Lower lobe of right lung (tissue), 2 donors: ENCODE results near the gene MLLT6. TPM values are rescaled to one million over a fixed set of nuclear protein-coding genes. Genes with fewer than 3 reads are reported as not detected.

Experiments
- ATAC-seq, 2 donors: fragments of 200-7000 bp; cut with Tn5 transposase; one replicate each; pipeline ENCODE4 v1.9.1; 2020 to 2022; ENCODE audit warnings: mild to moderate bottlenecking in 2 of 2, moderate library complexity in 2 of 2
- DNase-seq: peaks from one replicate; pipeline ENCODE4 v3.0.0-alpha.2; 2020
- H3K27ac ChIP-seq: fragments of 200-600 bp; one replicate; pipeline ENCODE4 v1.8.0; 2022
- H3K27me3 ChIP-seq: fragments of 200-600 bp; one replicate; pipeline ENCODE4 v1.8.0; 2022; ENCODE audit warnings: low read depth
- H3K36me3 ChIP-seq: fragments of 200-600 bp; one replicate; pipeline ENCODE4 v1.8.0; 2022; ENCODE audit warnings: mild to moderate bottlenecking
- H3K4me1 ChIP-seq: fragments of 200-600 bp; one replicate; pipeline ENCODE4 v1.8.0; 2022
- H3K4me3 ChIP-seq: fragments of 200-600 bp; one replicate; pipeline ENCODE4 v1.8.0; 2022; ENCODE audit warnings: mild to moderate bottlenecking
- H3K9me3 ChIP-seq: fragments of 200-600 bp; one replicate; pipeline ENCODE4 v1.8.0; 2022
- intact Hi-C: fragments of 100-400 bp; cut with DNase I; formaldehyde crosslinking; loops from one replicate; pipeline ENCODE4 v1.11.0; 2022
- total RNA-seq: library from RNA; stranded (reverse); fragmentation: NEBNext Ultra II Directional; extraction: Animal tissue kit (Norgen Biotek cat#: 25700); gene quantifications from one replicate; pipeline ENCODE4 v1.2.1, GENCODE V29; 2021
- TF ChIP-seq, protein P1 (sequence below): fragments of 200-600 bp; IDR thresholded peaks from one replicate; pipeline ENCODE4 v1.8.0; 2022; ENCODE audit warnings: antibody characterized with exemption, mild to moderate bottlenecking
- donor health status: DM: no; HTN: yes; CAD: no; lungs with severe emphysema.

MLLT6 gene
- total RNA-seq, 1 donor from 2014 or later, result 135 TPM

- Histone ChIP-seq H3K27ac (peak overlapping the region; percentile 89), H3K27me3 (peaks cover 7% of the 10 kb centered on the region), H3K4me3 (peak overlapping the region; percentile 95), H3K36me3 (peaks cover 24% of the 10 kb centered on the region), H3K9me3 (no peaks in the 10 kb centered on the region), H3K4me1 (peaks cover 63% of the 10 kb centered on the region)
- DNase-seq (no peak), ATAC-seq (no peak)
- TF ChIP-seq, protein P1, sequence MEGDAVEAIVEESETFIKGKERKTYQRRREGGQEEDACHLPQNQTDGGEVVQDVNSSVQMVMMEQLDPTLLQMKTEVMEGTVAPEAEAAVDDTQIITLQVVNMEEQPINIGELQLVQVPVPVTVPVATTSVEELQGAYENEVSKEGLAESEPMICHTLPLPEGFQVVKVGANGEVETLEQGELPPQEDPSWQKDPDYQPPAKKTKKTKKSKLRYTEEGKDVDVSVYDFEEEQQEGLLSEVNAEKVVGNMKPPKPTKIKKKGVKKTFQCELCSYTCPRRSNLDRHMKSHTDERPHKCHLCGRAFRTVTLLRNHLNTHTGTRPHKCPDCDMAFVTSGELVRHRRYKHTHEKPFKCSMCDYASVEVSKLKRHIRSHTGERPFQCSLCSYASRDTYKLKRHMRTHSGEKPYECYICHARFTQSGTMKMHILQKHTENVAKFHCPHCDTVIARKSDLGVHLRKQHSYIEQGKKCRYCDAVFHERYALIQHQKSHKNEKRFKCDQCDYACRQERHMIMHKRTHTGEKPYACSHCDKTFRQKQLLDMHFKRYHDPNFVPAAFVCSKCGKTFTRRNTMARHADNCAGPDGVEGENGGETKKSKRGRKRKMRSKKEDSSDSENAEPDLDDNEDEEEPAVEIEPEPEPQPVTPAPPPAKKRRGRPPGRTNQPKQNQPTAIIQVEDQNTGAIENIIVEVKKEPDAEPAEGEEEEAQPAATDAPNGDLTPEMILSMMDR, result no peak
- intact Hi-C loops, result no loop called here
Observed at GRCh38 chr17:38751144-38751807, 46.2 kb downstream of the MLLT6 start.

GRCh38 chr17:38751808-38752307, 46.8 kb downstream of the MLLT6 start:
- ATAC-seq (peak; percentile 62 to 72), DNase-seq (peak; percentile 86)
- TF ChIP-seq, protein P1, result no peak
- Histone ChIP-seq H3K27me3 (peaks cover 7% of the 10 kb centered on the region), H3K4me3 (peak overlapping the region; percentile 95), H3K9me3 (no peaks in the 10 kb centered on the region), H3K36me3 (peaks cover 30% of the 10 kb centered on the region), H3K27ac (peak overlapping the region; percentile 89), H3K4me1 (peaks cover 57% of the 10 kb centered on the region)
- intact Hi-C loops, result no loop called here

DNA sequence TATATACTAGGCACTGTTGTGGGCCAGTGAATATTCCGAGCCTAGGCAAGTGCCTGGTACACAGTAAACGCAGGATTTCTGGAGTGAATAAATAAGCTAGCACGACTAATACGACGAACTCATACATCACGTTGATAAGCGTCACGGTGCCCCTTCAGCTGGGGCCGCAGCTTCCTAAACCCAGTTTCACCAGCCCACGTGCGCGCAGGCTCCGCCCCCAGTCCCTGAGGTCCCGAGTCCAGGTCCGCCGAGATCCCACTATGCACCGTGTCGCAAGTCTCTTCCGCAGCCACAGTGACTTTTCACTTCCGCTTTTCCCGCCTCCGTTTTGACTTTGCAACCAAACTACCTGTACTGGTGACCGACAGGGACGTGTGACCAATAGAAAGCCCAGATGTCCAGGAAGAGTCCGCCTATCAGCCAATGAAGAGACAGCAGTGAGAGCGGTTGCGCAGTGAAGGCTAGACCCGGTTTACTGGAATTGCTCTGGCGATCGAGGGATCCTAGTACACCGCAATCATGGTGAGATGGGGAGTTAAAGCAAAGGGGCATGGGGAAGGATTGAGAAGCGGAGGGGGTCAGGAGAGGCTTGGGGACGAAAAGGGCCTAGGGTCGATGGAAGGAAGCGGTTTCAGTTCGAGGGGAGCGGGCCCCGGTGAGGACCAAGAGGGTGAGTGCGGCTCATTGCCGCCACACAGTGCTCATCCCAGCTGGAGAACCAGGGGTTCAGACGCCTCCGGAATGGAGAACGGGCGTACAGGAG, 47.4 kb downstream of the MLLT6 start, which contains the start of gene PSMB3:
TSS of gene PSMB3 (plus strand) at position 434 of the 763 bp plus-strand sequence. CDS start at position 520, 86 bp downstream.
- Histone ChIP-seq H3K9me3 (no peaks in the 10 kb centered on the region), H3K4me3 (peak within 1 kb of the TSS; percentile 95), H3K27ac (peak within 1 kb of the TSS; percentile 89), H3K4me1 (peaks cover 51% of the 10 kb centered on the region), H3K36me3 (peaks cover 36% of the 10 kb centered on the region), H3K27me3 (peaks cover 2% of the 10 kb centered on the region)
- ATAC-seq (peak; percentile 90 to 91), DNase-seq (peak; percentile 98)
- TF ChIP-seq, protein P1, result no peak
- intact Hi-C loops, result no loop called here

DNA sequence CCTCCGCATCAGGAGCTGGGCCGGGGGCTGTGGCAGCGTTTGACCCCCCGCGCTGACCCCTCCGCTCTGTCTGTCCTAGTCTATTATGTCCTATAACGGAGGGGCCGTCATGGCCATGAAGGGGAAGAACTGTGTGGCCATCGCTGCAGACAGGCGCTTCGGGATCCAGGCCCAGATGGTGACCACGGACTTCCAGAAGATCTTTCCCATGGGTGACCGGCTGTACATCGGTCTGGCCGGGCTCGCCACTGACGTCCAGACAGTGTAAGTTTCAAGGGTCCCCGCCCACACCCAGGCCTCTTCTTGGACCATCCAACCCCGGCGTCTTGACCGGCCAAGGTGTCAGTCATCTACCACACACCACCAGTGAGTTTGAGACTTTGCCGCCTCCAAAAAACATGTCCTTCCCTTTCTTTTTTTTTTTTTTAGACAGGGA, 48.0 kb downstream of the MLLT6 start:
- H3K27me3 ChIP-seq, result no peaks in the 10 kb centered on the region
- TF ChIP-seq, protein P1, result no peak
- ATAC-seq (no peak), DNase-seq (no peak)
- peaks cover 42% of the 10 kb centered on the region for H3K36me3 ChIP-seq
- no peaks in the 10 kb centered on the region for H3K9me3 ChIP-seq
- intact Hi-C loops, result no loop called here
- H3K4me1 ChIP-seq, result peaks cover 49% of the 10 kb centered on the region
- peak overlapping the region; percentile 95 for H3K4me3 ChIP-seq
- peak overlapping the region; percentile 89 for H3K27ac ChIP-seq

DNA sequence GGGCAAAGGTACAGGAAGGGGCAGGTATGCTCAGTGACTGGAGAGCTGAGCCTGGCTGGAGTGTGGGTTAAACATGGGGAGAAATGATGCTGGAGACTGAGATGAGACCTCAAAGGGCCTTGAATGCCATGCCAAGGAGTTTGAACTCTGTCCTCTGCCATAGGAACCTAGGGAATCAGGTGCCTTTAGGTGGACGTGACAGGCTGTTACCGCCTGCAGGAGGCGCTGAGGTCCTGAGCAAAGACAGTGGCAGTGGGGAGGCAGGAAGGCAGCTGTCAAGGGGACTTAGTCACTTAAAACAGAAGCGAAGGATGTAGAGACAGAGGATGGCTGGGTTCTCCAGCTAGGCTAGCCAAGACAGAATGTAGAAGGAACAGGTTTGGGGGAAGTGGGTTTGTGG, 56.5 kb downstream of the MLLT6 start:
- no peaks in the 10 kb centered on the region for H3K27me3 ChIP-seq
- H3K9me3 ChIP-seq, result no peaks in the 10 kb centered on the region
- H3K27ac ChIP-seq, result no peak overlapping the region
- intact Hi-C loops, result no loop called here
- no peaks in the 10 kb centered on the region for H3K4me1 ChIP-seq
- DNase-seq, result no peak
- TF ChIP-seq, protein P1, result peak; percentile 26
- no peak for ATAC-seq
- no peak overlapping the region for H3K4me3 ChIP-seq
- H3K36me3 ChIP-seq, result peaks cover 100% of the 10 kb centered on the region
